NCI-H524 (cell line): ENCODE results near the gene RAD54L.
"Not testable (repeated sequence)": the region's sequence is repeated elsewhere in the genome, so short reads cannot be mapped to it uniquely, and the experiment has no call there.

Source experiments
- DNase-seq, 2 experiments: peaks; one replicate each; lab custom pipeline; 2025; lab: John Stamatoyannopoulos, UW

RAD54L gene

DNA sequence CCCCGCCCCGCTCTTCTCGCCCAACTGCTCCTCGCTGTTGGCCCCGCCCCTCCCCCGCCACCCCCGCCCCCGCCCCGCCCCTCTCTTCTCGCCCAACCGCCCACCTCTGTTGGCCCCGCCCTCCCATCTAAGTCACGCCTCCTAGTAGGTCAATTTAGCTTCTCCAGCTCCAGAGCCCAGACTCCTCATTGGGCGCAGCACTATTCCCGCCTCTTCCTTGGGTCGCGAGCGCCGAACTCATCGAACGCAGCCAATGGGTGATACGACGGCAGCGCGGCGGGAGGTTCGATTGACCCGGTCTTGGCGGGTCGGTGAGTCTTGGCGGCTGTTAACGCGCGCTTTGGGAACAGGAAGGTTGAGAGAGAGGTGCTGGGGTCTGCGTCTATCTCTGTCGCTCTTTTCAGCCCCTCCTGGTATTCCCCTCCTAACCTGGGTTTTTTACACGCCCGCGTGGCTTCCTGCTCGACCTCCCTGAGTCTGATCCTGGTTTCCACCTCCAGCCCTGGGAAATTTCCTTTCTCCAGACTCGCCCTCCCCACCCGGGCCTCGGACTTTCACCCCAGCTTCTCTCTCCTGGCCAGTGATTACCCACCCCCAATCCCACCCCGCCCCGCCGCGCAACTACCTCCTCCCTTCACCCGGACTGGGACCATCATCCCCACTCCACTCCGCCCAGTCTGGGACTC, at the start of gene RAD54L:
TSS of gene RAD54L (plus strand) at position 328 of the 686 bp plus-strand sequence. CDS start 643 bp downstream, outside the sequence.
- peak; percentile 98 for DNase-seq

DNA sequence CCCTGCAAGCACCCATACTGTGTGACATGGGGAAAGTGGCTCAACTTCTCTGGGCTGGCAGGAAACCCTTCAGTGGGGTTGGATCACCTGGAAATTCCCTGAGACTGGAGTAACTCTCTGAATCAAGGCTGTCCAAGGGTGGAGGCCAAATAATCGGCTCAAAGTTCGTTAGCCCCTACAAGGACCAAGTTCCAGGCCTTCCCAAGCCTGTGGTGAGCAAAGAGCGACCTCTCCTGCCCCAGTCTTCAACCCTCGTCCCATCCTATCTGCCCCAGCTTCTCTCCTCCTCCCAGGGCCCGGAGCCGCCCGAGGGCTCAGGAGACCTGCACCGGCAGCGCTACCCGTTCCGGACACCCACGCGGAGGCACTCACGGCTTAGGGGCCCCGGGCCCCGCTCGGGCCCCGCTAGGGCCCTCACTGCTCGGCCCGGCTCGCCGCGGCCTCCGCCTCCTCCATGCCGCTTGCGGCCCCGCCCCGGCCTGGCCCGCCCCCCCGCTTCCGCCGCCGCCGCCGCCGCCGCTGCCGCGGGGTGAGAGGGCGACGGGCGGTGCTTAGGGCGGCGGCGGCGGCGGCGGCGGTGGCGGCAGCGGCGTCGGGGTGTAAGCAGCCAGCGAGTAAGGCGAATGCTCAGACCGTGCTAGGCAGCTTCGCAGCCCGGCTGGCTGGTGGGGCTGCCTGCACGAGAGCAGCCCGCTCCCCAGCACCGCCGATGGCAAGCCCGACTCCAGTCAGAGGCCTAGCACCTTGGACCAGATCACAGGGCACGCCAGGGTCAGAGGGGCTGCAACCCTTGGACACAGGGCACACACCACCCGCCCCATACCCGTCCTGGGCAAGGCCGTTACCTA, 49.4 kb upstream of the RAD54L start, which contains the start of gene POMGNT1:
TSS of gene POMGNT1 (minus strand) at position 471 of the 848 bp plus-strand sequence. CDS start 613 bp downstream, outside the sequence.
- DNase-seq, result peak in 1 of 2 experiments; percentile 43

DNA sequence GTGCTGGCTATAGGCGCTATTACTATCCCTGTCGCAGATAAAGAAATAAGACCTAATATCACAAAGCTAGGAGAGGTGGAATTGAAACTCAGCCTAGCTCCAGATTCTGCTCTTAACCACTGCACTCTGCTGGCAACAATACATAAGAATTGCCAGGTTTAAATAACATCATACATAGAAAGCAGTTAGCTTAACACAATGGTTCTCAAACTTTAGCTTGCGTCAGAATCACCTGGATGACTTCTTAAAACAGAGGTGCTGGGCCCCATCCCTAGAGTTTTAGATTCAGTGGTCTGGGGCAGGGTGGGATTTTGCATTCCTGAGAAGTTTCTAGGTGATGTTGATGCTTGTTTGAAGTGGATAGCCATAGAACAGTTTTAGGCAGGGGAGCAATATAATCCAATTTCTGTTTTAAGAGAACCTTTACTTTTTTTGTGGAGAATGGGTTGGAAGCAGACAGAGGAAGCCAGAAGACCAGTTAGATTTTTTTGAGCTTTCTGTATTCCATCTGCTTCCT, 48.3 kb upstream of the RAD54L start:
- DNase-seq, result no peak

DNA sequence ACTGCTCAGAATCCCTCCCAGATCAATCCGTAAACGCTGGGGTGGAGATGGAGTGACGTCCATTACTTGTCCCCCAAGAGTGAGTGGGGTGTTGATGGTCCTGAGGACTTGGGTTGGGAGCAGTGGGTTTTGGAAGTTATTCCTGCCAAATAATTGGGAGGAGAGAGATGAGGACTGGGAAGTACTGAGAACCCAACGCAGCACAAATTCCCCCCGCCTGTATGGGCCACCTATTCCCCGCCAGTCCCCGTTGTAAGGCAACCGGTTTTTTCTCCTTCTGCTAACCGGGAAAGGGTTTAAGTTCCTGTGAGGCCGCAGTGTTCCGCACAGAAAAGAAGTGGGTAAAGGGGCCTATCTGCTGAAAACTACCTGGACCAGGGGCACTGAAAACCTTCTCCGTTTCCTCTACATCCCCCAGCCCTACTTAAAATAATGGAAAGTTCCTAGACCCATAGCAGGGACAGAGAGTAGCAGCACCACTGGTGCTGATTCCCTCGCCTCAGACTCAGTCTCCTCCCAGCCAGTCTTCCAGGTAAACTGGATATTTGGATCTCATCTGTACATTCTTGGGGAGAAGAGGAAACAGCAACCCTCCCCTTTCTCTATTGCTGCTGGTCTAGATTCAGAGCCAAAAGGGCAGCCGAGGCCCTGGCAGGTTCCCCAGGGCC, 43.7 kb upstream of the RAD54L start:
- DNase-seq, result peak in 1 of 2 experiments; percentile 4

DNA sequence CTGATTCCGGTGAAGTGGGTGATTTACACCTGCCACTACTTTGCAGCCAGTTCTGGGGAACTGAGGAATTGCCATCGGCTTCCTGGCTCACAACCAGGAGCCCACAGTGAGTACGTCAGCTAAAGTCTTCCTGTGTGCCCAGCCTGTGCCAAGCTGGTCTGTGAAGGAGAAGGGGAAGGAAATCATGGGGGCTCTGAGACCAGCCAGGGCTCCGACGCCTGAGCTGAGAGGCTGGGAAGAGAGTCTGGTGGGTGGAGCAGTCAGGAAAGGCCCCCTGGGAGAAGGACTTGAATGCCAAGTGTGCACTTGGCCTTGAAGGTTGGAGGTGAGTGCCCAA, 43.2 kb upstream of the RAD54L start:
- DNase-seq, result no peak

DNA sequence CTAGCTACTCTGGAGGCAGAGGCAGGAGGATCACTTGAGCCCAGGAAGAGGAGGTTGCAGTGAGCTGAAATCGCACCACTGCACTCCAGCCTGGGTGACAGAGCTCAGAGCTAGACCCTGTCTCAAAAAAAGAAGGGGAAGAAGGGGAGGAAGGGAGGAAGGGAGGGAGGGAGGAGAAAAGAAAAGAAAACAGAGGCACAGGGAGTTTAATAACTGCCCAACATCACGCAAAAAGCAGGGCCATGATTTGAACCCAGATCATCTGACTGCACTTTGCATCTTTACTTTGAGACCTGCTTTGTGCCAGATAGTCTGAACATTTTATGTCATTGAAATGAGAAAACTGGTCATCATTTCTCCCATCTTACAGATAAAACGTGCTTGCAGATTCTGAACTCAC, 42.4 kb upstream of the RAD54L start:
- DNase-seq, result no peak

DNA sequence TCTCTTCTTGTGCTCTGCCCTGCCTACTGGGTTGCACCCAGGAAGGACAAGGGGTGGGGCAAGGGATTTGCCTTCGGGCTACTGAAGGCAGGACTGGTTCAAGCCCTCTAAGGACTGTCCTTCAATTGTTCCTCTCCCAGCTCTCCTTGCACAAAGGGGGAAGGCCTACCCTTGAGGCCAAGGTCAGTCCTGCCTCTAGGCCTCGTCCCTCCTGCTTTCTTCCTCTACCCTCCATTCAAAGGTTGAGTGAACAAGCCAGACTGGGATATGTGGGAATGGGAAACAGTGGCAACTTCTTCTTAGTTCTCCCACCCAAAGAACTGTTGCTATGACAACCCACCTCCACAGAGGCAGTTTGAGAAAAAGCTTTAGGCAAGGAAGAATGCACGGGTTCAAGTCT, 41.8 kb upstream of the RAD54L start:
- no peak for DNase-seq

DNA sequence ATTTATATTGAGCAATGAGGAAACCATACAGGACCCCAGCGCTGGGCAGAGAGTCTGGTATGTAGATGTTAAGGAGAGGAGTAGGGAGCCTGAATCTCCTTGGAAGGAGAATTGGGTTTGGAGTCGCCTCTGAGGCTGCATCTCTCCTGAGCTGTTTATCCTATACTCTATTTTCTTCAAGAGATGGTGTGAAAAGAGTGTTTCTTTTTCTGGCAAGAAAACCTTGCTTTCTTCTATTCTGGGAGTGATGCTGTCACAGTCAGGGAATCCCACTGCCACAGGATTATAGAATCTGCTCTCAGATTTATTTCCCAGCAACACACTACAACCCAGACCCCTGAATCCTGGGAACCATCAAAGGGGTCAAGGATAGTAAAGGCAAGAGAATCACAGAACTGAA, 41.2 kb upstream of the RAD54L start:
- DNase-seq, result no peak

DNA sequence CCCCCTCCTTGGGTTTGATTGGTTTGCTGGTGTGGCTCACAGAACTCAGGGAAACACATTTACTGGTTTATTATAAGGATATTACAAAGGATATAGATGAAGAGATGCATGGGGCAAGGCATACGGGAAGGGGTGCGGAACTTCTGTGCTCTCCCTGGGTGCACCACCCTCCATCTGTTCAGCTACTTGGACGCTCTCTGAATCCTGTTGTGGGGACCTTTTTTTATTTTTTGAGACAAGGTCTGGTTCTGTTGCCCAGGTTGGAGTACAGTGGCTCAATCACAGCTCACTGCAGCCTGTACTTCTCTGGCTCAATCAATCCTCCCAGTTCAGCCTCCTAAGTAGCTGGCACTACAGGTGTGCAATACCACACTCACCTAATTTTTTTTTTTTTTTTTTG, 37.0 kb upstream of the RAD54L start:
- no peak for DNase-seq

DNA sequence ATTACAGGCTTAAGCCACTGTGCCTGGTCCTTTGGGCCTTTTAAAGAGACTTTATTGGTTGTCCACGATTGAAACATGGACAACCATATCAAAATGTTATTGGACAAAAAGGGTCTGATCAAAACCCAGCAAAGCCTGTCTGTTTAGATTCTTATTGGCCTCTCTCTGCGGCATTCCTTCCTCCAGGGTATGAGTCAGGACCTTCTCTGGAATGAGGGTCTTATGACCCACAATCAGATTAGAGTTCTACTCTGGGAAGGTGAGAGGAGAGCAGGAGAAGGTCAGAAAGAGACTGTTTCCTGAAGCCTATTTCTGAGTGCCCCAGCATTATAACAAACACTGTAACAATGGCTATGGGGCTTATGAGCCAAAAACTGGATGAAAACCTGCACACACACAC, 36.5 kb upstream of the RAD54L start:
- DNase-seq, result no peak

DNA sequence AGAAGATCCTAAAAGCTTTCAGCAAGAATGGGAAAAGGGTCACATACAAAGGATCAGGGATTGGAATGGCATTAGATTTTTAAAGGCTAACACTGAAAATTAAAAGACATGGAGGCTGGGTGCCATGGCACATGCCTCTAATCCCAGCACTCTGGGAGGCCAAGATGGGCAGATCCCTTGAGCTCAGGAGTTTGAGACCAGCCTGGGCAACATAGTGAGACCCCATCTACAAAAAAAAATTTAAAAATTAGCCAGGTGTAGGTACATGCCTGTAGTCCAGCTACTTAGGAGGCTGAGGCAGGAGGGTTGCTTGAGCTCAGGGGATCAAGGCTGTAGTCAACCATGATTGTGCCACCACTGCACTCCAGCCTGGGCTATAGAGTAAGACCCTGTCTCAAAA, 32.1 kb upstream of the RAD54L start:
- no peak for DNase-seq

DNA sequence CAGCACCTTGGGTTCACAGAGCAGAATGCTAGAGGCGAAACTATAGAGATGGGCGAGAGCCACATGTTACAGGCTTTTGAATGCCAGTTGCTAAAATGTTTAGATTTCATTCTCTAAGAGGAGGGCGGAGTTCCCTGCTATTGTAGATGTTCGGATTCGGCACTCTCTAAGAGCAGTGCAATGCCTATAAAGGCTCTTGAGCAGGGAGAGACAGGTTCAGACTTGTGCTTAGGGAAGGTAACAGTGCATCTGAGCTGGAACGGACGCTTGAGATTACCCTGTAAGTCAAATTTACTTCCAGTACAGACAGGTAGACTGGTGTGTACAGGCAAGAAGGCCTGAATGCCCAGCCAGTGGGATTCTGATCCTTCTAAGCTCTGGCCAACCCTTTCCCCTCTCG, 29.1 kb upstream of the RAD54L start:
- DNase-seq, result no peak

DNA sequence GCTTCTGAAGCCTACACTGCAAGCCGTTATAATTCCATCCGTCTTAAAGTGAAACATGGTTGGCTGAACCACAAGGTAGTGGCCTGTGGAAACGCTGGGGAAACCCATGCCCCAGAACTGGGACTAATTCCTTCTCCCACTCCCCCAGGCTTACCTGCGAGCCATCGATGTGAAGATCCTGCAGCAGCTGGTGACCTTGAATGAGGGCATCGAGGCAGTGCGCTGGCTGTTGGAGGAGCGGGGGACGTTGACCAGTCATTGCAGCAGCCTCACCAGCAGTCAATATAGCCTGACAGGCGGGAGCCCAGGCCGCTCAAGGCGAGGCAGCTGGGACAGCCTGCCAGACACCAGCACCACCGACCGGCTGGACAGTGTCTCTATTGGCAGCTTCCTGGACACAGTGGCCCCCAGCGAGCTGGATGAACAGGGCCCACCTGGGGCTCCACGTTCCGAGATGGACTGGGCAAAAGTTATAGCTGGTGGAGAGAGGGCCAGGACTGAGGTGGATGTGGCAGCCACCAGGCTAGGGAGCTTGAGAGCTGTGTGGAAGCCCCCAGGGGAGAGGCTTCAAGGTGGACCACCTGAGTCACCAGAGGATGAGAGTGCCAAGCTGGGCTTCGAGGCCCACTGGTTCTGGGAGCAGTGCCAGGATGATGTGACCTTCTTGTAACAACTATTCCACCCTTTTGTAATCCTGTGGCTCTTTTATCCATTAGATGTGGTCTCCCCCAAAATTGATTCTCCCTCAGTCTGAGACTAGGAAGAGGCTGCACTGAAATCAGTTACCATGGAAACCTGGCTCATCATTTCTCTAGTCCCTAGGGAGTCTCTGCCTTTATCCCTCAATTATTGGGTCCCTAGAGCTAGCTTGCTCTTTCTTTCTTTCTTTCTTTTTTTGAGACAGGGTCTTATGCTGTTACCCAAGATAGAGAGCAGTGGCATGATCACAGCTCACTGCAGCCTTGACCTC, 27.7 kb upstream of the RAD54L start:
- no peak for DNase-seq

DNA sequence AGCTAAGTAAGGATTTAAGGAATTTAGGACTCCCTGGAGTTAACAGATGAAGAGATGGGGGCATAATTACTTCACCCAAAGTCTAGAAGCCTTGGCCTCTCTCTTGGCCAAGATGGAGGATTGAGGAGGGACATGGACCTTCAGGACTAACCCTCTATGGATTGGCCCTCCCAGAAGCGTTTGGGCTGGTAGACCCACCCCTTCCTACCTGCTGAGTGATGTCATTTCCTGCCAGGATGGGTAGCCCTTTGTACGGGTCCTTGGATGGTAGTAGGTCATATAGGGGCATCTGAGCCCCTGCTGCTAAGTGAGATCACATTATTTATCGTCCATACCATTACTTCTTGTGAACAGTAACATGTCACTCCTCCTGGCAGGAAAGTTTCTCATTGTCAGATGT, 26.8 kb upstream of the RAD54L start:
- DNase-seq, result no peak

DNA sequence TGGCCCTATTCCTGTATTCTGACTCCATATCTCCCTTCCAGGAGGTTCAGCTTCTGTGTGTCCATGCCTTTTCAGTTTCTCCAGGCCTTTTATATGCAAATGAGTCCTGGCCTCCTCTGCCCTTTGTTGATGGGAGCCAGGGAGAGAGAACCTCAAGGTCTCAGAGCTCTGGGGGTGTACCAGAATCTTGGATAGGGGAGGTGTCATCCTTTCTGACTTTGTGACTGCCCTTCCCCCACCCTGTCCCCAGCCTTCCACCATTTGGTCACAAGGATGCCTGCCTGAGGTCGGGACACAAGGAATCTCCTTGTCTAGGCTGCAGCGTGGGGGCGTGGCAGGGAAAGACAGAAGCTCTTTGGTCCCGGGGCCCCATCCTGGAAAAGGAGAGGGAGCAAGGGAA, 25.8 kb upstream of the RAD54L start:
- no peak for DNase-seq

DNA sequence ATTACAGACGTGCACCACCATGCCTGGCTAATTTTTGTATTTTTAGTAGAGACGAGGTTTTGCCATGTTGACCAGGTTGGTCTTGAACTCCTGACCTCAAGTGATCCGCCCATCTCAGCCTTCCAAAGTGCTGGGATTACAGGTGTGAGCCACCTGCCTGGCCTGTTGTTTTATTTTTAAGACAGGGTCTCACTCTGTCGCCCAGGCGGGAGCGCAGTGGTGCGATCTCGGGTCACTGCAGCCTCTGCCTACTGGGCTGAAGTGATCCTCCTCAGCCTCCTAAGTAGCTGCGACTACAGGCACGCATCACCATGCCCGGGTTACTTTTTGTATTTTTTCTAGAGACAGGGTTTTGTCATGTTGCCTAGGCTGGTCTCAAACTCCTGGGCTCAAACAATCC, 24.5 kb upstream of the RAD54L start:
- DNase-seq, result not testable (repeated sequence)

DNA sequence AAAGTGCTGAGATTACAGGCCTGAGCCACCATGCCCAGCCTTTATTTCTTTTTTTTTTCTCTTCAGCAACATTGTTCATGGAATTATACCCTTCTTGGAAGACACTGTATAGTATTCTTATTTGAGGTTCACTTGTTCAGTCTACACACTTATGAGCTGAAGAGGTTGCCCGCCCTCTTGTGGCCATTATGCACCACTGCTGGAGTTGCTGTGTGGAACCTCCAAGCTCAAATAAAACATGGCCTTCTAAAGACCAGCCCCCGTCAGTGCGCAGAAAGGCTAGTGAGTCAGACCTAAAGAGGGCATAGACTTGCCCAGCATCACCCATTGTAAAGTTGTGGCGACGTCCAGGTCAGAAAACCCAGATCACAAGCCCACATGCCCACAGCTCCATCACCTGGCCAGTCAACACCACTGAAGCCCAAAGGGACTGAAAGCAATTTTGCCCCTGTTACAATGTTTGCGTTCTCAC, 24.1 kb upstream of the RAD54L start:
- DNase-seq, result peak; percentile 40 to 75

DNA sequence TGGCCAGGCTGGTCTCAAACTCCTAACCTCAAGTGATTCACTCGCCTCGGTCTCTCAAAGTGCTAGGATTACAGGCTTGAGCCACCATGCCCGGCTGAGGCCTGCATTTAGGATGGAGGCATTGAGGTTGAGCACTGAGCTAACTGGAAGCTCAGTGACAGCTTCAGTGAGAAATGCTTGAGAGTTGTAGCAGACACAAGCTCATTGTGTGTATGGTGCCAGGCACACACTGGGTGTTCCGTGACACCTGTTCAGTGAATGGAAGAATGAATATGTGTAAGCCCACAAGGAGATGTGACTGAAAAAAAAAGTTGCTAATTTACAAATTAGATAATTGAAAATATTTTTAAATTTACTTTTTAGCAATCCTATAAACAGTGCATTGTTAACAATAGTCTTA, 22.6 kb upstream of the RAD54L start:
- no peak for DNase-seq

DNA sequence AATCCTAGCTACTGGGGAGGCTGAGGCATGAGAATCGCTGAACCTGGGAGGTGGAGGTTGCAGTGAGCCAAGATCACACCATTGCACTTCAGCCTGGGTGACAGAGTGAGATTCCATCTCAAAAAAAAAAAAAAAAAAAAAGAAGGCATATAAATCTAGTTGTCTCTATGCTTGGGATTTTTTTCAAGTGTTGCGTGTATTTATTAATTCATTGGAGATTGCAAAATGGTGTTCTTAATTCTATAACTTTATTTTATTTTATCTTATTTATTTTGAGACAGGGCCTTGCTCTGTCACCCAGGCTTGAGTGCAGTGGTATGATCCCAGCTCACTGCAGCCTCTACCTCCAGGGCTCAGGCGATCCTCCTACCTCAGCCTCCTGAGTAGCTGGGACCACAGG, 16.3 kb upstream of the RAD54L start:
- DNase-seq, result not testable (repeated sequence)

DNA sequence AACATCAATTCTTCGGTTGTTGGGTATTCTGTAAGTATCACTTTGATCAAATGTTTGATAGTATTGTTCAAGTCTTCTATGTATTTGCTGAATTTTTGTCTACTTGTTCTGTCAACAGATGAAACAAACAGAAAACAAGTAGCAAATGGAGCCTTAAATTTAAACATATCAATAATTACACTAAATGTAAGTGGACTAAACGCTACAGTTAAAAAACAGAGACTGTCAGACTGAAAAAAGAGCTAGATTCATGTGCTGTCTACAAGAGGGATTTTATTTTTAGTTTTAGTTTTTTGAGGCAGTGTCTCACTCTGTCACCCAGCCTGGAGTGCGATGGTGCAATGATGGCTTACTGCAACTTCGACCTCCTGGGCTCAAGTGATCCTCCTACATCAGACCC, 10.7 kb upstream of the RAD54L start:
- DNase-seq, result no peak

DNA sequence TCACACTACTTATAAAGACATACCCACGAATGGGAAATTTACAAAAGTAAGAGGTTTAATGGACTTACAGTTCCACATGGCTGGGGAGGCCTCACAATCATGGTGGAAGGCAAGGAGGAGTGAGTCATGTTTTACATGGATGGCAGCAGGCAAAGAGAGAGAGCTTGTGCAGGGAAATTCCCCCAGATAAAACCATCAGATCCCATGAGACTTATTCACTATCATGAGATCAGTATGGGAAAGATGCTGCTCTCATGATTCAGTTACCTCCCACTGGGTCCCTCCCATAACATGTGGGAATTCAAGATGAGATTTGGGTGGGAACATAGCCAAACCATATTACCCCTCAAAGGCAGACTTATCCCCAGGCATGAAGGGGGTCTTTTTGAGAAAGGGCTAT, 8.7 kb upstream of the RAD54L start:
- DNase-seq, result not testable (repeated sequence)
